ENCODE results near the gene ZSCAN10. TPM values are rescaled to one million over a fixed set of nuclear protein-coding genes. Genes with fewer than 3 reads are reported as not detected.

Gene ZSCAN10
- total and polyA plus RNA-seq, 9 of the 15 experiments (the other 6 are each of a cell fraction or from before 2014, with no cell fraction given) = 0.22 TPM; not detected in 8

GRCh38 chr16:3134338-3135125, 35.4 kb upstream of the ZSCAN10 start, which contains the start of gene ZNF213 (continued):
- TF ChIP-seq CCAR2 (IDR thresholded peaks at IDR 0.05; ENCODE audit: low read depth, low read length) = no peak
- no peak for TF ChIP-seq TEAD2 (tag; IDR thresholded peaks at IDR 0.05)
- peak; percentile 91 for TF ChIP-seq ZFX (CRISPR knock-in tag; IDR thresholded peaks at IDR 0.05)
- TF ChIP-seq BHLHE40 (IDR thresholded peaks at IDR 0.05; ENCODE audit: low read length) = no peak
- no peak for TF ChIP-seq CCNT2 (IDR thresholded peaks at IDR 0.05; ENCODE audit: borderline replicate concordance, extremely low read depth, insufficient read length, low read depth, low read length)
- TF ChIP-seq HSF4 (CRISPR knock-in tag; IDR thresholded peaks at IDR 0.05; ENCODE audit: borderline replicate concordance) = no peak
- peak; percentile 40; the same call in 1 of the 2 replicates for TF ChIP-seq ATF1 (CRISPR knock-in tag; IDR thresholded peaks at IDR 0.05)
- peak; percentile 97 for TF ChIP-seq ATF1 (tag; IDR thresholded peaks at IDR 0.05)
- TF ChIP-seq BCL6 (CRISPR knock-in tag; IDR thresholded peaks at IDR 0.05) = no peak
- no peak for TF ChIP-seq SAFB (IDR thresholded peaks at IDR 0.05; ENCODE audit: borderline replicate concordance, low read depth, low read length)
- no peak for TF ChIP-seq ILF3 (IDR thresholded peaks at IDR 0.05; ENCODE audit: borderline replicate concordance)
- no peak for TF ChIP-seq MCM5 (IDR thresholded peaks at IDR 0.05; ENCODE audit: low read depth)
- TF ChIP-seq NBN (IDR thresholded peaks at IDR 0.05; ENCODE audit: low read depth) = 0 out of 2 replicates have a peak, but pooled peaks have one; percentile 22
- TF ChIP-seq SIN3B (IDR thresholded peaks at IDR 0.05; ENCODE audit: low read depth) = peak; percentile 92
- no peak; a peak in 1 of 4 replicates for TF ChIP-seq RCOR1 (IDR thresholded peaks at IDR 0.05; ENCODE audit: borderline replicate concordance in 1 of 2, low read depth in 2 of 2, low read length in 2 of 2)
- TF ChIP-seq MBD2 (IDR thresholded peaks at IDR 0.05; ENCODE audit: borderline replicate concordance, low read depth) = peak; percentile 89
- no peak for TF ChIP-seq ZBTB49 (CRISPR knock-in tag; IDR thresholded peaks at IDR 0.05; ENCODE audit: borderline replicate concordance)
- TF ChIP-seq MCM7 (IDR thresholded peaks at IDR 0.05) = no peak
- no peak for TF ChIP-seq ZNF124 (CRISPR knock-in tag; IDR thresholded peaks at IDR 0.05)
- TF ChIP-seq SPI1 (IDR thresholded peaks at IDR 0.05; ENCODE audit: borderline replicate concordance, low read depth, low read length) = peak; percentile 3; the same call in 1 of the 2 replicates
- no peak for TF ChIP-seq CREBBP (IDR thresholded peaks at IDR 0.05; ENCODE audit: low read depth, low read length)
- no peak for TF ChIP-seq MECOM (CRISPR knock-in tag; IDR thresholded peaks at IDR 0.05)
- TF ChIP-seq BRD9 (IDR thresholded peaks at IDR 0.05; ENCODE audit: low read depth, partially characterized antibody) = no peak
- no peak for TF ChIP-seq POLR3A (IDR thresholded peaks at IDR 0.05; ENCODE audit: borderline replicate concordance, extremely low read depth, insufficient read depth, insufficient read length)
- no peak for TF ChIP-seq CBFA2T2 (conservative IDR thresholded peaks at IDR 0.05)
- TF ChIP-seq ZNF699 (CRISPR knock-in tag; IDR thresholded peaks at IDR 0.05; ENCODE audit: insufficient replicate concordance) = peak; percentile 34
- TF ChIP-seq MNT (conservative IDR thresholded peaks at IDR 0.05) = peak; percentile 49 to 72; a peak in 2 of 4 replicates
- TF ChIP-seq ZNF311 (CRISPR knock-in tag; IDR thresholded peaks at IDR 0.05) = no peak
